Raji (cell line): Measurements from ENCODE around the gene PPP1R15B.

Source experiments
- POLR2A ChIP-seq: IDR thresholded peaks from 2 replicates; pipeline ENCODE4 v1.6.1; 2011; ENCODE audit warnings: low read depth, low read length, control low read depth; ENCODE audit not compliant: insufficient read depth

PPP1R15B gene

GRCh38 chr1:204417074-204417997, 5.7 kb upstream of the PPP1R15B start:
- no peak for TF ChIP-seq POLR2A

- TF ChIP-seq POLR2A = no peak
Observed at GRCh38 chr1:204416589-204417073, 5.0 kb upstream of the PPP1R15B start.

GRCh38 chr1:204415351-204415750, 3.7 kb upstream of the PPP1R15B start:
- no peak for TF ChIP-seq POLR2A

GRCh38 chr1:204414016-204414415, 2.4 kb upstream of the PPP1R15B start:
- no peak for TF ChIP-seq POLR2A

GRCh38 chr1:204413170-204413535, 1.5 kb upstream of the PPP1R15B start:
- no peak for TF ChIP-seq POLR2A

- no peak for TF ChIP-seq POLR2A
Observed at GRCh38 chr1:204410688-204411450, 748 bp downstream of the PPP1R15B start.

- no peak for TF ChIP-seq POLR2A
Observed at GRCh38 chr1:204409836-204410687, 1.6 kb downstream of the PPP1R15B start.

GRCh38 chr1:204409123-204409522, 2.5 kb downstream of the PPP1R15B start:
- no peak for TF ChIP-seq POLR2A

GRCh38 chr1:204408602-204409001, 3.0 kb downstream of the PPP1R15B start:
- TF ChIP-seq POLR2A = no peak

GRCh38 chr1:204408074-204408507, 3.5 kb downstream of the PPP1R15B start:
- no peak for TF ChIP-seq POLR2A

- TF ChIP-seq POLR2A = no peak
Observed at GRCh38 chr1:204407295-204407971, 4.2 kb downstream of the PPP1R15B start.

GRCh38 chr1:204406621-204407020, 5.0 kb downstream of the PPP1R15B start:
- no peak for TF ChIP-seq POLR2A

- no peak for TF ChIP-seq POLR2A
Observed at GRCh38 chr1:204405988-204406387, 5.6 kb downstream of the PPP1R15B start.

- no peak for TF ChIP-seq POLR2A
Observed at GRCh38 chr1:204404629-204405028, 7.0 kb downstream of the PPP1R15B start.
